ENCODE results near the gene KCNG3. TPM values are rescaled to one million over a fixed set of nuclear protein-coding genes. Genes with fewer than 3 reads are reported as not detected.

The KCNG3 gene
- total RNA-seq, 2 donors from 2014 or later, result 1.8 to 6.9 TPM

- ATAC-seq, result no peak
- H3K9me3 ChIP-seq, result no peaks in the 10 kb centered on the region
- TF ChIP-seq CTCF (IDR thresholded peaks at IDR 0.05), result no peak
- no peak overlapping the region for H3K4me3 ChIP-seq
- DNase-seq, result no peak
- H3K36me3 ChIP-seq (replicated peaks in 1 of 2; ENCODE audit: insufficient read depth in 1 of 2, low read depth in 2 of 2), result no peaks in the 10 kb centered on the region
- no peaks in the 10 kb centered on the region for H3K4me1 ChIP-seq
- intact Hi-C loops (cut with DNase I), result no loop called here
- H3K27me3 ChIP-seq, result no peaks in the 10 kb centered on the region
- no peak overlapping the region for H3K27ac ChIP-seq
Measured at GRCh38 chr2:42414648-42415047, 79.1 kb downstream of the KCNG3 start.

DNA sequence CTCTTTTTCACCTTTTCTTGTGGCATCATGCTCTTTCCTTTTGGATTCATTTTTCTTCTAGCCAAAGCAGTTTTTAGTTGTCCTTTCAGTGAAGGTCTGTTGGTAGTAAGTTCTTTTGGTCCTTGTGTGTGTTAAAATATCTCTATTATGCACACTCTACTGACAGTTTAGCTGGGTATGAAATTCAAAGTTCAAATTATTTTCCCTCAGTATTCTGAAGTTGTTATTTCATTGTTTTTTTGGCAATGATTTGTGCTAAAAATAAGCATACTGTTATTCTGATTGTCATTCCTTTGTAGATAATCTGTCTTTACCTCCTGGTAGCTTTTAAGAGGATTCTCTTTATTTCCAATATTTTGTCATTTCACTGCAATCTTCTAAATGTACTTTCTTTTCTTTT lies 79.6 kb downstream of the KCNG3 start:
- Histone ChIP-seq H3K4me3 (peak overlapping the region in 1 of 2 donors; percentile 8), H3K36me3 (replicated peaks in 1 of 2; ENCODE audit: insufficient read depth in 1 of 2, low read depth in 2 of 2) (no peaks in the 10 kb centered on the region), H3K27ac (no peak overlapping the region), H3K4me1 (no peaks in the 10 kb centered on the region), H3K27me3 (no peaks in the 10 kb centered on the region), H3K9me3 (no peaks in the 10 kb centered on the region)
- no peak for DNase-seq
- TF ChIP-seq CTCF (IDR thresholded peaks at IDR 0.05) (no peak), POLR2A (IDR thresholded peaks at IDR 0.05) (no peak)
- no peak for ATAC-seq
- intact Hi-C loops (cut with DNase I), result no loop called here

GRCh38 chr2:42410742-42411514 lies 82.9 kb downstream of the KCNG3 start:
- TF ChIP-seq CTCF (IDR thresholded peaks at IDR 0.05) (no peak), POLR2A (IDR thresholded peaks at IDR 0.05) (no peak)
- no peak overlapping the region for H3K27ac ChIP-seq
- H3K27me3 ChIP-seq, result no peaks in the 10 kb centered on the region
- H3K4me3 ChIP-seq, result no peak overlapping the region
- H3K9me3 ChIP-seq, result no peaks in the 10 kb centered on the region
- no peak for DNase-seq
- H3K36me3 ChIP-seq (replicated peaks in 1 of 2; ENCODE audit: insufficient read depth in 1 of 2, low read depth in 2 of 2), result no peaks in the 10 kb centered on the region
- ATAC-seq, result no peak
- intact Hi-C loops (cut with DNase I), result no loop called here
- H3K4me1 ChIP-seq, result no peaks in the 10 kb centered on the region
- WGBS, 2 donors, result 64 to 66% methylated on average over 3 of the region's 3 CpGs

GRCh38 chr2:42408009-42408408 lies 85.8 kb downstream of the KCNG3 start:
- Histone ChIP-seq H3K36me3 (replicated peaks in 1 of 2; ENCODE audit: insufficient read depth in 1 of 2, low read depth in 2 of 2) (no peaks in the 10 kb centered on the region), H3K27ac (no peak overlapping the region), H3K4me3 (no peak overlapping the region), H3K9me3 (no peaks in the 10 kb centered on the region), H3K4me1 (no peaks in the 10 kb centered on the region), H3K27me3 (no peaks in the 10 kb centered on the region)
- WGBS, 2 donors, result 90% methylated on average over 5 of the region's 8 CpGs; no CpG with 5 or more reads in 1 of the 2 donors
- no peak for TF ChIP-seq POLR2A (IDR thresholded peaks at IDR 0.05)
- TF ChIP-seq CTCF (IDR thresholded peaks at IDR 0.05), result no peak
- ATAC-seq, result no peak
- intact Hi-C loops (cut with DNase I), result no loop called here
- no peak for DNase-seq

GRCh38 chr2:42407476-42407875 lies 86.3 kb downstream of the KCNG3 start:
- Histone ChIP-seq H3K36me3 (replicated peaks in 1 of 2; ENCODE audit: insufficient read depth in 1 of 2, low read depth in 2 of 2) (no peaks in the 10 kb centered on the region), H3K9me3 (no peaks in the 10 kb centered on the region), H3K27ac (no peak overlapping the region), H3K4me3 (no peak overlapping the region), H3K4me1 (no peaks in the 10 kb centered on the region), H3K27me3 (no peaks in the 10 kb centered on the region)
- WGBS, 2 donors, result 89% methylated on average over 4 of the region's 6 CpGs; no CpG with 5 or more reads in 1 of the 2 donors
- intact Hi-C loops (cut with DNase I), result no loop called here
- no peak for TF ChIP-seq POLR2A (IDR thresholded peaks at IDR 0.05)
- TF ChIP-seq CTCF (IDR thresholded peaks at IDR 0.05), result no peak
- ATAC-seq (no peak), DNase-seq (no peak)
